GM18907 (cell line): ENCODE measurements around the gene PAXIP1.

Experiments used
- ATAC-seq: cut with Tn5 transposase; IDR thresholded peaks from one replicate; pipeline ENCODE4 v1.9.1; 2021; ENCODE audit warnings: mild to moderate bottlenecking, moderate library complexity; ENCODE audit not compliant: unreplicated experiment

Gene PAXIP1

GRCh38 chr7:154996101-154996500, 6.8 kb downstream of the PAXIP1 start:
- ATAC-seq = no peak

DNA sequence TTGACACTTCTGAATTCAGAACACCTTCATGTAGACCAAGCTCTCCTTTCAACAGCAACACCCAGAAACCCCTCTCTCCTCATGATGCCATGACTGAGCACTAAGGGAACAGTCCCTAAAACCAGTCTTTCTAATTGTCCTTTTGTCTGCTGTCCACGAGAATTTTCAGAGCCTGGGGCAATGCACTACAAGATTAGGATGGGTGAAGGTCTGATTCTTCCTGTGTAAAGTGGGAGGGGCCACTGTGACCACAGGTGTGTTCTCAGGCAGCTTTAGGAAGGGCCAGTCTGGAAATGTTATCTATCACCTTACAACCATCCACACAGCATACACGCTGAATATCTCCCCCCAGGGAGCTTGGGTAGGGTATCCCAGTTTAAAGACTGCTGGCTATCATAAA, 7.9 kb downstream of the PAXIP1 start:
- ATAC-seq = no peak

- ATAC-seq = no peak
Observed at GRCh38 chr7:154990964-154991540, 11.9 kb downstream of the PAXIP1 start.

- no peak for ATAC-seq
Observed at GRCh38 chr7:154987571-154987970, 15.4 kb downstream of the PAXIP1 start.

GRCh38 chr7:154986200-154986945, 16.6 kb downstream of the PAXIP1 start:
- ATAC-seq = no peak

GRCh38 chr7:154985230-154985629, 17.7 kb downstream of the PAXIP1 start:
- ATAC-seq = no peak

GRCh38 chr7:154984601-154985188, 18.2 kb downstream of the PAXIP1 start:
- ATAC-seq = no peak

DNA sequence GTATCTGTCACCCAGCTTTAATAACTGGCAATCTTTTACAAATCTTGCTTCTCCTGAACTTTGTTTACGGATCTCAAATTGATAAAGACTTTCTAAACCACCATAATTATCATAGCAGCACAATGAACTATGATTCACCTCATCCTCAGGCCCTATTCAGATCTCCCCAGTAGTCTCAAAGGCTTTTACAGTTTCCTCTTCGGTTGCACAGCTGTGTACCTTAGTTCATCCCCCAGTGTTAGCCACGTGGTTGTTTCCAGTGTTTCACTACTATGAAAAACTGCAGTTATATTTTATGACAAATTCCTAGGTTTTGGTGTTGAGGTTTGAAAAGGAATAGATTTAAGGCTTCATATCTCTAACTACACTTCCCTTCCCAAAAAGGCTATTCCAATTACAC, 24.9 kb downstream of the PAXIP1 start:
- no peak for ATAC-seq

DNA sequence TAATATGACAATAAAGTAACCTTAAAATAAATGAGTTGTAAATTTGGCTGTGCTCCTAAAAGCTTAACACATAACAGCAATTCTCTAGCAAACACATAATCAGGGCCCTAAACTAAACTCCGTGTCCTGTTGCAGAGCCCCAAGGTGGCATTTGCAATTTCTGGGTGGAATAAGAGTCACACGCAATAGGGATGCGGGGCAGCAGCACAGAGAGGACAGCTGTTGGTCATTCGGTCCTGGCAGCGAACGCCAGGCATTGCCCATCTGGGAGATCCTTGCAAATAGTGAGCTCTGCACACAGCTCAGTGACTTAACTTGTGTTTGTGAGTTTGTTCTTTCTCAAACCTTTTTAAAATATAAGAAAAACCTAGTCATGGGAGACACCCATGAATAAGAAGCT, 25.7 kb downstream of the PAXIP1 start:
- ATAC-seq = no peak

- no peak for ATAC-seq
Observed at GRCh38 chr7:154976844-154977243, 26.1 kb downstream of the PAXIP1 start.

GRCh38 chr7:154975984-154976383, 26.9 kb downstream of the PAXIP1 start:
- no peak for ATAC-seq

DNA sequence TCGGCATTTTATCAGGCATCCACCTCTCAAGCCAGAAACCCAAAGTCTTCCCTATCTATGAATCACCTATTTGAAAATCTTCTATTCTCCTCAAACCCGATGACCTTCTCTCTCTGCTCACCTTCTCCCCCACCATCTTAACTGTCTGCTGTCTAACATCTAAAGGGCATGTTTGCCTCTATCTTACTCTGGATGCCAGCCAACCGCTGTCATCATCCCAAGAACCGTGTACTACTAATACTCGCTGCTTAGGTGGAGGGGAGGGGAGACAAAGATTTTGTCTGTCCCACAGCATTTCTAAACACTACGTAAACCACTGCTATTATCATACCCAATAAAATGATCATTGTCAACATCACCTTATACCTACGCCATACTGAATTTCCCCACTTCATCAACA, 29.5 kb downstream of the PAXIP1 start:
- ATAC-seq = no peak

DNA sequence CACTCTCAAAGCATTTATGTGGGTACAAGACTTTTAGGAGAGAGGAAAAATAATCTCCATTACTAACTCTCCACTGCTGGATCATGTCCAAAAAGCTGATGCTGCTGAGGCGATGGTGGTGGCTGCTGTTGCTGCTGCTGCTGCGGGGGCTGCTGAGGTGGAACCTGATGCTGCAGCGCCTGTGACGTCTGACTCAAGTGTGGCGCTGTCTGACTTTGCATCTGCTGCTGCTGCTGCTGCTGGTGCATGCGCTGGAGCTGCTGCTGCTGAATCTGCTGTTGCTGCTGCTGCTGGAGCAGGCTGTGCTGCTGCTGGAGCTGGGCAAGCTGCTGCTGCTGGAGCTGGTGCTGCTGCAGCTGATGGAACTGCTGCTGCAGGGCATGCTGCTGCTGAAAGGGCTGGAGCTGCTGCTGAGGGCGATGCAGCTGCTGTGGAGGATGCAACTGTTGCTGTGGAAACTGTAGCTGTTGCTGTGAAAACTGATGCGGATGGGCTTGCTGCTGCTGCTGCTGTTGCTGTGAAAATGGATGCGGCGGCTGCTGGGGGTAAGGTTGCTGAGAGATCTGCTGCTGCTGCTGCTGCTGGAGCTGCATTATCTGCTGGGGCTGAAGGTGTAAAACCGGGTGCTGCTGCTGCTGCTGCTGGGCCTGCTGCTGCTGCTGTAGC, 34.5 kb downstream of the PAXIP1 start:
- no peak for ATAC-seq

GRCh38 chr7:154967401-154967955, 35.4 kb downstream of the PAXIP1 start:
- no peak for ATAC-seq

- no peak for ATAC-seq
Observed at GRCh38 chr7:154965014-154965413, 37.9 kb downstream of the PAXIP1 start.

DNA sequence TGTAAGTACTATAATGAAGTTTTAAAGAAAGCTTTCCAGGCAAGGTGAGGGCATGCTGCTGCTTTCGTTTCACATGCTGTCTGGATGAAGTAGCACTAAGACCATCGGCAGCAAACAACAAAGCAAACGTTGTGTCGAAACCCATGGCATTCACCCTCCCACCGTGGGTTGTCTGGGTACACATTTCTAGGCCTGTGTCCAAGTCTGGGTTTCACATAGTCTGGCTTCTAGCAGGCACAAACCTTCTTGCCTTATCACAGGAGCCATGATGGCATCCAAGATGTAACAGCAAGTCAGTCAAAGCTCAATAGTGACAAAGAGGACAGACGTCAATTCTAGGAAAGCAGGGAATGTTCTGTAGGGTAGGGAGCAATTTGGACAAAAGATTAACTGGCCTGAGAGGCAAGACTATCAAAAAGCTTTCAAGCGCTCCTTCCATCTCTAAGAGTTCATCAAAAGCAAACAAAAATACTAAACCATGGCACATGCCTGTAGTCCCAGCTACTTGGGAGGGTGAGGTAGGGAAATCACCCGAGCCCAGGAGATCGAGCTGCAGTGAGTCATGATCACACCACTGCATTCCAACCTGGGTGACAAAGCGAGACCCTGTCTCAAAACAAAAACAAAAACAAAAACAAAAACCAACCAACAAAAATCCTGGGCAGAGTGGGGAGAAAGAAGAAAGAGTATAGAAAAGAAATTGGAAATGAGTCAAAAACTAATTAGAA, 42.7 kb downstream of the PAXIP1 start:
- no peak for ATAC-seq

- no peak for ATAC-seq
Observed at GRCh38 chr7:154956427-154956826, 46.5 kb downstream of the PAXIP1 start.

GRCh38 chr7:154953006-154953684, 49.8 kb downstream of the PAXIP1 start:
- no peak for ATAC-seq

- no peak for ATAC-seq
Observed at GRCh38 chr7:154950960-154951359, 52.0 kb downstream of the PAXIP1 start.

- ATAC-seq = no peak
Observed at GRCh38 chr7:154947604-154948003, 55.3 kb downstream of the PAXIP1 start.
